ENCODE results near the gene DOCK7. TPM values are rescaled to one million over a fixed set of nuclear protein-coding genes. Genes with fewer than 3 reads are reported as not detected.
"Not testable (repeated sequence)": the region's sequence is repeated elsewhere in the genome, so short reads cannot be mapped to it uniquely, and the experiment has no call there.

Gene DOCK7
- total RNA-seq, 2 donors from 2014 or later, result 31.6 to 32.0 TPM

DNA sequence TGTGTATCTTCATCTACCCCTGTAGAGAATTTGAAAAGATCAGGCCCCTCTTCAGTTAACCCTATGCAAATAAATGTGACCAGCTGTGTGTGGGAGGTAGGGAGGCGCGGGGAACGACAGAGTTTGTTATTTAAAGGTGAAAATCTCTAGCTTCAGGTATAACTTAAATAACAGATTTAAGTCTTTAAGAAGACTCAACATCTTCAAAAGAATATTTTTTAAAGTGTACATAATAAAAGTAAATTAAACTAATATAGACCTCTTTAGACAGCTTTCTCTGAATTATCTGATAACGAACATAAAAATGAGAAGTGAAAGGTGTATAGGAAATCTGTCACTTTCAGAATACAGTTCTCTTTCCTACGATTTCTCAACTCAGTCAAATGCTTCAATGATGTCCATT, 74.9 kb downstream of the DOCK7 start:
- no peak for TF ChIP-seq POLR2A (IDR thresholded peaks at IDR 0.05)
- TF ChIP-seq, protein P1, sequence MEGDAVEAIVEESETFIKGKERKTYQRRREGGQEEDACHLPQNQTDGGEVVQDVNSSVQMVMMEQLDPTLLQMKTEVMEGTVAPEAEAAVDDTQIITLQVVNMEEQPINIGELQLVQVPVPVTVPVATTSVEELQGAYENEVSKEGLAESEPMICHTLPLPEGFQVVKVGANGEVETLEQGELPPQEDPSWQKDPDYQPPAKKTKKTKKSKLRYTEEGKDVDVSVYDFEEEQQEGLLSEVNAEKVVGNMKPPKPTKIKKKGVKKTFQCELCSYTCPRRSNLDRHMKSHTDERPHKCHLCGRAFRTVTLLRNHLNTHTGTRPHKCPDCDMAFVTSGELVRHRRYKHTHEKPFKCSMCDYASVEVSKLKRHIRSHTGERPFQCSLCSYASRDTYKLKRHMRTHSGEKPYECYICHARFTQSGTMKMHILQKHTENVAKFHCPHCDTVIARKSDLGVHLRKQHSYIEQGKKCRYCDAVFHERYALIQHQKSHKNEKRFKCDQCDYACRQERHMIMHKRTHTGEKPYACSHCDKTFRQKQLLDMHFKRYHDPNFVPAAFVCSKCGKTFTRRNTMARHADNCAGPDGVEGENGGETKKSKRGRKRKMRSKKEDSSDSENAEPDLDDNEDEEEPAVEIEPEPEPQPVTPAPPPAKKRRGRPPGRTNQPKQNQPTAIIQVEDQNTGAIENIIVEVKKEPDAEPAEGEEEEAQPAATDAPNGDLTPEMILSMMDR (IDR thresholded peaks at IDR 0.05), result no peak
- H3K27me3 ChIP-seq, result no peaks in the 10 kb centered on the region
- H3K4me3 ChIP-seq, result no peak overlapping the region
- no peak for DNase-seq
- 83 to 91% methylated on average over 5 of the region's 5 CpGs for WGBS, 2 donors
- H3K4me1 ChIP-seq, result no peaks in the 10 kb centered on the region
- H3K27ac ChIP-seq, result no peak overlapping the region
- no peak for ATAC-seq
- no peaks in the 10 kb centered on the region for H3K36me3 ChIP-seq (replicated peaks in 1 of 2; ENCODE audit: insufficient read depth in 1 of 2, low read depth in 2 of 2)
- H3K9me3 ChIP-seq, result no peaks in the 10 kb centered on the region
- intact Hi-C loops (cut with DNase I), result no loop called here

DNA sequence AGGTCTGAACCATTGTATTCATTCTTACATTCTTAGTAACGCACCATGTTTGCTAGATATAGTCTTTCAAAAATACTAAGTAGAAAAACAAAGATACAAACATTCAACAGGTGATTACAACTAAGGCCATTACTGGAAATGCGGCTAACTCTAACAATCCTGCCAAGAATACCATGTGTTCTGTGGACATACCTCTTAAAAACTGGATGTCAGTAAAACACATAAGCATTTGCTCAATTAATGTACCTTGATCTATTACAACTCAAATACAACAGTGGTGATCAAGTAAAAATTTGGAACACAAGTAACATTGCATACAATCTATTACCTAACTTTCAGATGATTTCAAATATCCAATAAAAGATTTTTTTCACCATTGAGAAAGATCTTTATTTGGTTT, 75.4 kb downstream of the DOCK7 start:
- no peak for ATAC-seq
- intact Hi-C loops (cut with DNase I), result no loop called here

DNA sequence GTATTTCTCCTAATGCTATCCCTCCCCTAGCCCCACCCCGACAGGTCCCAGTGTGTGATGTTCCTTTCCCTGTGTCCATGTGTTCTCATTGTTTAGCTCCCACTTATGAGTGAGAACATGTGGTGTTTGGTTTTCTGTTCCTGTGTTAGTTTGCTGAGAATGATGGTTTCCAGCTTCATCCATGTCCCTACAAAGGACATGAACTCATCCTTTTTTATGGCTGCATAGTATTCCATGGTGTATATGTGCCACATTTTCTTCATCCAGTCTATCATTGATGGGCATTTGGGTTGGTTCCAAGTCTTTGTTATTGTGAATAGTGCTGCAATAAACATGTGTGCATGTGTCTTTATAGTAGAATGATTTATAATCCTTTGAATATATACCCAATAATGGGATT, 77.6 kb downstream of the DOCK7 start:
- H3K4me1 ChIP-seq; H3K36me3 ChIP-seq (replicated peaks in 1 of 2; ENCODE audit: insufficient read depth in 1 of 2, low read depth in 2 of 2); H3K4me3 ChIP-seq; H3K27ac ChIP-seq; ATAC-seq; H3K27me3 ChIP-seq; intact Hi-C loops (cut with DNase I); H3K9me3 ChIP-seq; DNase-seq: not testable (repeated sequence)
- WGBS, 2 donors, result 100% methylated on average over 1 of the region's 1 CpG

More for the DNA sequence above, 75.4 kb downstream of the DOCK7 start:
- TF ChIP-seq, protein P1 (IDR thresholded peaks at IDR 0.05), result no peak
- no peak for TF ChIP-seq POLR2A (IDR thresholded peaks at IDR 0.05)
- Histone ChIP-seq H3K4me1 (no peaks in the 10 kb centered on the region), H3K27me3 (no peaks in the 10 kb centered on the region), H3K4me3 (no peak overlapping the region), H3K27ac (no peak overlapping the region), H3K36me3 (replicated peaks in 1 of 2; ENCODE audit: insufficient read depth in 1 of 2, low read depth in 2 of 2) (no peaks in the 10 kb centered on the region), H3K9me3 (no peaks in the 10 kb centered on the region)
- no peak for DNase-seq
- 87 to 93% methylated on average over 2 of the region's 2 CpGs for WGBS, 2 donors

DNA sequence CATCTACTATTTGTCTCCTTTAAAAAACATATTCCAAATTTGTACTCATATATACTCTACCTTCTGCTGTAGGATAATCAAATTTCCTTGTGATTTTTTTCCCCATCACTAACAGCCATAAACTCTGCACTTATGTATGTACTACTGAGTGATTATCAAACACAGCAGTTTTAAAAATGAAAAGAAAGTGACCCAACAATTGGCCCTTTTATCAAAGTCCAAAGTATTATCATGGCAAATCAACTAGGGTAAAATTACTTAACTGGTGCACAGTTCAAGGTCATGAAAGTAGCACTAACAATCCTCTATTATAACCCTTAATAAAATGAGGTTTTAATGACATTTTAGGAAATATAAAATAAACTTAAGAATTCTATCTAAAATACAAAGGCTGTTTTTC, 79.3 kb downstream of the DOCK7 start:
- no peaks in the 10 kb centered on the region for H3K9me3 ChIP-seq
- ATAC-seq, result no peak
- no peak overlapping the region for H3K27ac ChIP-seq
- H3K27me3 ChIP-seq, result no peaks in the 10 kb centered on the region
- no peak for DNase-seq
- H3K4me3 ChIP-seq, result no peak overlapping the region
- TF ChIP-seq, protein P1 (IDR thresholded peaks at IDR 0.05), result no peak
- TF ChIP-seq POLR2A (IDR thresholded peaks at IDR 0.05), result no peak
- no peaks in the 10 kb centered on the region for H3K4me1 ChIP-seq
- intact Hi-C loops (cut with DNase I), result no loop called here
- H3K36me3 ChIP-seq (replicated peaks in 1 of 2; ENCODE audit: insufficient read depth in 1 of 2, low read depth in 2 of 2), result no peaks in the 10 kb centered on the region

DNA sequence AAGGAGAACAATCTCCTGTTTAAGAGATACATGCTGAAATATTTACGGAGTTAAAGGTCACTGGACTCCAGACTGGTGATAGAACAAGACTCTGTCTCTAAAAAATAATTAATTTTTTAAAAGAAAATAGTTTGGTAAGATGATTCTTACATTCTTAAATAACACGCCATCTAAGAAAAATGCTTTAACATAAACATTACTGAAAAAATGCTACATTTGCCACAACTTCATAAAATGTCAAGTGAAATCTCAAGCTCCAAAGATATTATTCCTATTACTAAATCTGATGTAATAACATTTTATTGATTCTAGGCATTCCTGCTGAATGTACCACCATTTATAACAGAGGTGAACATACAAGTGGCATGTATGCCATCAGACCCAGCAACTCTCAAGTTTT, 86.7 kb downstream of the DOCK7 start:
- TF ChIP-seq, protein P1 (IDR thresholded peaks at IDR 0.05), result no peak
- no peak for TF ChIP-seq POLR2A (IDR thresholded peaks at IDR 0.05)
- no peaks in the 10 kb centered on the region for H3K27me3 ChIP-seq
- intact Hi-C loops (cut with DNase I), result no loop called here
- DNase-seq, result no peak
- WGBS, 2 donors, result 90 to 93% methylated on average over 2 of the region's 2 CpGs
- no peak overlapping the region for H3K4me3 ChIP-seq
- H3K9me3 ChIP-seq, result no peaks in the 10 kb centered on the region
- no peak for ATAC-seq
- H3K4me1 ChIP-seq, result peaks cover 12% of the 10 kb centered on the region
- no peaks in the 10 kb centered on the region for H3K36me3 ChIP-seq (replicated peaks in 1 of 2; ENCODE audit: insufficient read depth in 1 of 2, low read depth in 2 of 2)
- H3K27ac ChIP-seq, result no peak overlapping the region

Measured in body of pancreas (tissue), 4 donors.